ENCODE measurements around the gene ADAMTS18.

DNA sequence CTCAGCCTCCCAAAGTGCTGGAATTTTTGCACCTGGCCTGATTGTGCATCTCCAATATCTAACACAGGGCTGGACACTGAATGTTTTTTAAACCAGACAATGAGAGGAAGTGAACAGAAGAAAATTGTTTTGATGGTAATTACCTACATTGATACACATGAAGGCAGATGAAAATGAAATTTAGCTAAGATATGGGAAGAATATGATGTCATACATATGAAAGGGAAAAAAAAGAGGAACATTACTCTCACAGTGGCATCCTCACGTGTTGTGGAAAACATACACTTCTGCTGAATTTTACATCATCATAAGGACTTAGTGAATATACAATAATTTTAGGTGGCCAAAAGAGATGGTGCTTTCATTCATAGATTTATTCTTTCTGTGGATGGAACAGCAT is 124.0 kb downstream of the ADAMTS18 start:
- TF ChIP-seq, protein P1, sequence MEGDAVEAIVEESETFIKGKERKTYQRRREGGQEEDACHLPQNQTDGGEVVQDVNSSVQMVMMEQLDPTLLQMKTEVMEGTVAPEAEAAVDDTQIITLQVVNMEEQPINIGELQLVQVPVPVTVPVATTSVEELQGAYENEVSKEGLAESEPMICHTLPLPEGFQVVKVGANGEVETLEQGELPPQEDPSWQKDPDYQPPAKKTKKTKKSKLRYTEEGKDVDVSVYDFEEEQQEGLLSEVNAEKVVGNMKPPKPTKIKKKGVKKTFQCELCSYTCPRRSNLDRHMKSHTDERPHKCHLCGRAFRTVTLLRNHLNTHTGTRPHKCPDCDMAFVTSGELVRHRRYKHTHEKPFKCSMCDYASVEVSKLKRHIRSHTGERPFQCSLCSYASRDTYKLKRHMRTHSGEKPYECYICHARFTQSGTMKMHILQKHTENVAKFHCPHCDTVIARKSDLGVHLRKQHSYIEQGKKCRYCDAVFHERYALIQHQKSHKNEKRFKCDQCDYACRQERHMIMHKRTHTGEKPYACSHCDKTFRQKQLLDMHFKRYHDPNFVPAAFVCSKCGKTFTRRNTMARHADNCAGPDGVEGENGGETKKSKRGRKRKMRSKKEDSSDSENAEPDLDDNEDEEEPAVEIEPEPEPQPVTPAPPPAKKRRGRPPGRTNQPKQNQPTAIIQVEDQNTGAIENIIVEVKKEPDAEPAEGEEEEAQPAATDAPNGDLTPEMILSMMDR (IDR thresholded peaks at IDR 0.05), result no peak
- TF ChIP-seq POLR2AphosphoS5 (IDR thresholded peaks at IDR 0.05), result no peak

Data from sigmoid colon (tissue), 4 donors.